ENCODE results near the gene PPP2R5C.

The PPP2R5C gene

DNA sequence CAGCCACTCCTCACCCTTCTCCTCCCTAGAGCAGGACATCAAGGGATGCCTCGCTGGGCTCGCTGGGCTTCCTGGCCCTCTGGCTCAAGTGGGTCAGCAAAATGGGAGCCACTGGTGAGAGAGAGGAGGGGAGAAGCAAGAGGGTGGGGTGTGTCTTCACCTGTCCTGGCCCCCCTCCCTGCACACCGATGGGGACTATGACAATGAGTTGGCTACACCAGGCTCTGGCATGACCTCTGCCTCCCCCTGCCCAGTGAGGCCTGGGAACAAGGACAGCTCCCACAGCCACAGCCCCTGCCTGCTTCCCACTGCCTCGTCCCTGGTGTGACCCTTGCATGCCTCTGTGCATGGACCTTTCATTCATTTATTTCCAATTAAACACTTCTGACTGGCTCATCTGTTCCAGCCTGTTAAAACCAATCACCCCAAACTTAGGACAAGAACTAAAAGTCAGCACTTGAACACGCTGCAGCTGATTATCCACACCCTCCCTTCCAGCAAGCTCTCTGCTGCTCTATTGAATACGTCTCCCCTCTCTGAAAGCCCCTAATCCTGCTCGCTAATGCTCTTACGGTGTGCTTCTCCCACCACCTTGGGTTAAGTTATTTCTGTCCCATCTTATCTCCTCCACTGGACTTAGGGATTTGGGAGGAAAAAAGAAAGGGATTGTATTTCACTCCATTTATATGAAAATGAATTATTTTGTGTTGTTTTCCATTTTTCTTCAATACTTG, 5.8 kb upstream of the PPP2R5C start:
- DNase-seq = no peak

DNA sequence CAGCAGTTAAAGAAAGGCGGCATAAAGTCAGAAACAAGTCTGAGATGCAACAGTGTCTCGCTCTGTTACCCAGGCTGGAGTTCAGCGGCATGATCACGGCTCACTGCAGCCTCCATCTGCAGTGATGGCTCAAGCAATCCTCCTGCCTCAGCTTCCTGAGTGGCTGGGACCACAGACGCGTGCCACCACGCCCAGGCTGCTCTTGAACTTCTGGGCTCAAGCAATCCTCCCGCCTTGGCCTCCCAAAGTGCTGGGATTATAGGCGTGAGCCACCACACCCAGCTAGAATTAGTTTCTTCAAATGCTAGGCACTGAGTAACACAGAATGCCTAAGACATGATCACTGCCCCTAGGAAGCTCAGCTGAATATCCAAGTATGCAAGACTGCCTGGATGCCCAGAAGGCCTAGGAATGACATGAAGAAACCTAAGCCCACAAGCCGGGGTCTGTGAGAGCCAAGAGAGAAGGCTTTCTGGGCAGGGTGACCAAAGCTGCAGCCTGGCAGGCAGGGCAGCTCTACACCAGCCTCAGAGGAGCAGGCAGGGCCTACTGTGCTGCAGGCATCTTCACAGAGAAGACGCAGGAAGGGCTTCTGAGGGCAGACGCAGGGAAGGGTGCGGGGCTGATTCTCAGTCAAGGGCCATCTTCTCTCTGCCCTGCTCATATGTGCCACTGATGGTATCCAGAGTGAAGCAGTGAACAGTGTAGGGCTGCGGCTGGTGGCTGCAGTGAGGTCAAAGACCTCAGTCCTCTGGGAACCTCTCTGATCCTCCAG, 4.3 kb upstream of the PPP2R5C start:
- no peak for DNase-seq

DNA sequence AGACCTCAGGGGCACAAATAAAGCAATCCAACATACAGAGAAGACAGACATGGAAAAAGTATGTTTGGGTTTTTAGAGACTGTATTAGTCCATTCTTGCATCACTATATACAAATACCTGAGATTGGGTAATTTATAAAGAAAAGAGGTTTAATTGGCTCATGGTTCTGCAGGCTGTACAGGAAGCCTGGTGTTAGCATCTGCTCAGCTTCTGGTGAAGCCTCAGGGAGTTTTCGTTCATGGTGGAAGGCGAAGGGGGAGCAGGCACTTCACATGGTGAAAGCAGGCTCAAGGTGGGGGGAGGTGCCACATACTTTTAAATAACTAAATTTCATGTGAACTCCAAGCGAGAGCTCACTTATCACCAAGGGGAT, 3.7 kb upstream of the PPP2R5C start:
- DNase-seq = no peak

DNA sequence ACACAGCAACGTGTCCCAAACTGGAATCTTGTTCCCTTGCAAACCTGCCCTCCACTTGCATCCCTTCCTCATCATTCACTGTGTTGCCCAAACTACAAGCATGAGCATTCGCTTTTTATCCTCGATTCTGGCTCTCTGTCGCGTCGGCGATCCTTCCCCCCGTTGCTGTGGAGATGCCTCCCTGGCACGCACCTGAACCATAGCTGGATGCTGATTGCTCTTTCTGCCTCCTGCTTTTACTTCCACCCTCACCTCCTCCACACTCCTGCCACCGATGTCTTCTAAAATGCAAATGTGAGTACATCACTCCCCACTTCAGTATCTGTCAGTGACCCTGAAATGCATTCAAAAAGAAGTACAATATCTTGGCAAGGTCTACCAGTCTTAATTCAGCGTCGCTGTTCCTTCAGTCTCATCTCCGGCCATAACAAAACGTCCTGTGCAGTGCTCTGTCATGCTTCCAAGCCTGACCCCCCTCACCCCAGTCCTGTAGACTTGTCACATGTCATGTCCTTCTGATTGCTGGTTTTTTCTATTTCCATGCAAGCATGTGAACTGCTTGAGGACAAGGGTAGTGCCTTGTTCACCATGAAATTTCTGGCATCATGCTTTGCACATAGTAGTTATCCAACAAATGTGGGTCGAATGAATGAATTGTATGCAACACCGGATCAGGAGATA, 2.5 kb upstream of the PPP2R5C start:
- DNase-seq = no peak

DNA sequence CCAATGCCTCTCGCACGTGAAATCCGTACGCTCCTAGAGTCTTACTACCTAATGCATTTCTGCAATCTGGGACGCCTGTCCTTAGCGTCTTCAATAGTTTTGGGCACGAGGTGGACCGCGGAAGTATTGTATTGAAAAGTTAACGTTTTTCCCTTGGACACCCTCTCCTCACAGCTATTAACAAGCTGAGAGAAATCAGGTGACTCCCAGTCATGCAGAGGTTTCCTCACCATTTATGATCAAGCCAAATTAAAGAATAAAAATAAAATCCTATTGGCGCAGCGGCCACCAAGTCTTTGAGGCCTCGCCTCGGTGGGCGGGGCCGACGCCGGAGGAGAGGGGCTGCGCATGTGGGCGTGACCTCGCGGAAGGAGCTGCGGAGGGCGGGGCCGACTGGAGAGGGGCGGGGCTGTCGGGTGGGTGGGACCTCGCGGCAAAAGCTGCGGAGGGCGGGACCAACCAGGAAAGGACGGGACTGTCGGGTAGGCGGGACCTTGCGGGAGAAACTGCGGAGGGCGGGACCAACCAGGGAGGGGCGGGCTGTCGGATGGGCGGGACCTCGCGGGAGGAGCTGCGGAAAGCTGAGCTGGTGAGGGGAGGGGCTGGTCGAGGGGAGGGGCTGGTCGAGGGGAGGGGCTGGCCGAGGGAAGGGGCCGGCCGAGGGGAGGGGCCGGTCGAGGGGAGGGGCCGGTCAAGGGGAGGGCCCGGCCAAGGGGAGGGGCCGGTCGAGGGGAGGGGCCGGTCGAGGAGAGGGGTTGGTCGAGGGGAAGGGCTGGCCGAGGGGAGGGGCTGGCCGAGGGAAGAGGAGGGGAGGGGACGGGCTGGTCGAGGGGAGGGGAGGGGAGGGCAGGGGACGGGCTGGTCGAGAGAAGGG, 1.1 kb upstream of the PPP2R5C start:
- DNase-seq = peak; percentile 89

DNA sequence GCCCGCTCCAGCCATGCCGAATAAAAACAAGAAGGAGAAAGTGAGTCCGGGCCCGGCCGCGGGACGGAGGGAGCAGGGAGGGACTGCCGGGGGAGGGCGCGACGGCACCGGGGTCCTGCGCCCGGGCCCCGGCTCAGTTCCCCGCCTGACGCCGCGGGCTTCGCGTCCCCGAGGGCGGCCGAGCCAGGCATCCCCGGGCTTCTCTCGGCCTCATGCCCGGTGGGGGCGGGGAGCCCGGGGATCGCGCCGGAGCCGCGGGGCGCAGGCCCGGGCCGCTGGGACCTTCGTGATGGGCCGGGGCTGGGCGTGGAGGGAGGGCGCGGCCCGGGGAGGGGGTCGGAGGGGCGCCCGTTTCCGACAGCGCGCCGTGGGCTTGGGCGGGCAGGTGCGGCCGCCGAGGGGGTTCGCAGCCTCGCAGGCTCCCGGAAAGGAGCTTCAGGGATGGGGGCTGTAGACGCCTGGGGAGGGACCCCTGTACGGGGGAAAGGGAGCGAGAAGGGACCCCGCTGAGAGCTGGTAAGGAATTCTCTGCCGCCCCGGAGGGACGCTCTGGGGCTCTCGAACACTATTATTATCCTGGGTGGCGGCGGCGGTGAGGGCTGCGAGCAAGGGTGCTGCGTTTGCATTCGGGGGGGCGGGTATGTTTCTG, 496 bp downstream of the PPP2R5C start:
- no peak for DNase-seq

DNA sequence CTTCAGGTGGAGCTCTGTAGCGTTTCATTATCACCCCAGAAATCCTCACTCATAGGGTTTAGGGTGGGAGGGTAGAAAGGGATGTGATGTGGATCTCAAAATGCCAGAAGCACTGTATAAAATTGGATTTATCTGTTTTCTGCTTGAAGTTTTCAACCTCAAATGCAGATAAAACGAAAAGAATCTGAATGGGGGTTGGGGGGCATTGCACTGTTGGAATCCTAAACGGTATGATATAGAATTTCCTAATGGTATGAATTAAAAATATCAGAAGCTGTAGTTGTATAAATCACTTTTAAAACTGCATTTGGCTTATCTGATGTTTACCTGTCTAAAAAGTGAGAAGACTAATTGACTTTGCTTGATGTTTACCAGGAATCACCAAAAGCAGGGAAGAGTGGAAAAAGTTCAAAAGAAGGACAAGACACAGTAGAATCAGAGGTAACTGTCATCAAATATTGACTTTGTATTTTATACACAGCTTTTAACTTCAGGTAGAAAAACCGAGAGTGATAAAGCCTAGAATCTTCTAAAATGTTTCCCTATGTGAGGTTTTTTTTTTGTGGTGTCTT, 1.1 kb downstream of the PPP2R5C start:
- no peak for DNase-seq

DNA sequence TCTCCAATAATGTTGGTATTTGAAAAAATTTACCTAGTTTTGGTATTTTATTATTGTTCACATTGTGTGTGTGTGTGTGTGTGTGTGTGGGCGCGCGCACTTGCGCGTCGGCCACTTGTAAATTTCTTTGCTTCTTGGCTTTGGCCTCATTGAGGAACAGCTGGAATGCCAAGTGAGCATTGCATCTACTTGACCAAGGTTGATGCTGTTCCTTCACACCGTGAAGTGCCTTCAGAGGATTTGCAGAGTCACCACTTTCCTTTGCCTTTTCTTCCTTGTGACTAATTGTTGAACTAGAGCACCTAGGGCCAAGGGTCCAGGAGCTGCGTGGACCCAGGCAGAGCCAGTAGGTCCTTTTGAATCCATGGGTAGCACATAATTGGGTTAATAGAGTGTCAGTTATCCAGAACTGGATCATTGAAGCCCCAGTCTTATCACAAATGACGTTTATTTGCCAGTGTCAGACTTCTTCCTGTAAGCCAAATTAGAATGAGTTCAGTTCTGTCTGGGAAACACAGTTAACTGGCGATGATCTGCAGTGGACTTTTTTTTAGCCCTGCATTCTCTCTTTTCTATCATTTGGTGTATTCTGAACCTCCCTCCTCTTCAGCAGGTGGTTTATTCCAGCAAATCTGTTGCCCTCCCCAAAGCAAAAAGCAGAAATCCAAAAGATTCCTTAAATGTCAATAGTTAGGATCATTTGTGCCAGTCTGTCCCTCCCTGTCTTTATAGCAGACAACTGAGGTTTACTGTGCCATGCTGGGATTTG, 2.6 kb downstream of the PPP2R5C start:
- no peak for DNase-seq

DNA sequence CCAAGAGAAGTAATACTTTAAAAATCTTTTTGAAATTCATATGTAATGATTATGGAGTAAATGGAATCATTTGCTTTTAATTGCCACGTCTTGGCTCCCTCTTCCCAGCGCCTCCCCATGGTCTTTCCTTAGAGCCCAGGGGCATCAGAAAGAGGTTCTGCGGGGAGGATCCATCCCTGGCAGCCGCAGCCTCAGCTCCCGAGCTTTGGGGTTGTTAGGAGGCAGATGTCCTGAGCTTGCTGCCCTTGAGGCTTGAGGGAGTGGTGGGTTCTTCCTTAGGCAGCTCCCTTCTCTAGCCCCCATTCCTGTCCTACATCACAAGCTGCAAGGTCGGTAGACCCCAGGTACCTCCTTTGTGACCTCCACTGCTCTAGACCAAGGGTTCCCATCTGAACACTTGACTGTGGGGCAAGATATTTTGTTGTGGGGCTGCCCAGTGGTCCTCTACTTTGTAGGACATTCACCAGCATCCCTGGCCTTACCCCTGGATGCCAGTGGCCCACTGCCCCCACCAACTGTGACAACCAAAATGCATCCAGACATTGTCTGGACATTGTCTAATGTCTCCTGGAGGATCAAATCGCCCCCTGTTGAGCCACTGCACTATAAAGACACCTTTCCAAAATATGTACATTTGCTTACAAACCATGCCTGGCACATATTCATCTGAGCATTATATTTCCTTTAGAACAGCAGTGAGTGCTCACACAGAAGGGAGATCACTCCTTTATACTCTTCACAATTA, 6.3 kb downstream of the PPP2R5C start:
- no peak for DNase-seq

DNA sequence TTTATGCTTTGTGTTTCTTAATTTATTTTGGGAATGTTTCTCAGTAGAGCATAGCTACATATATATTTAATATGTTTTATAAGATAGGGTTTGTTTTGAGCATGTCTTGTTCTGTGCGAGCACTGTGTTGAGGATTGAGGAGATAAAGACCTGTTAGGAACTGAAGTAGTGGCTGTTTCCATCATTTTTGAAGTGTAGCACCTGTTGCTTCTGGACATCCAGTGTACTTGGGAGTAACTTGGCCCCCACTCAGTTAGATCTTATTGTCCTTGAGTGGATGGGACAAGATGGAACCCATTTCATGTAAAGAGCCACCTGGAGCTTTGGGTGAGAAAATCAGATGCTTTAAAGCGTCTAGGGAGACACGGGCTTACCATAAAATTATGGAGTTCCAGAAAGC, 8.7 kb downstream of the PPP2R5C start:
- DNase-seq = no peak

DNA sequence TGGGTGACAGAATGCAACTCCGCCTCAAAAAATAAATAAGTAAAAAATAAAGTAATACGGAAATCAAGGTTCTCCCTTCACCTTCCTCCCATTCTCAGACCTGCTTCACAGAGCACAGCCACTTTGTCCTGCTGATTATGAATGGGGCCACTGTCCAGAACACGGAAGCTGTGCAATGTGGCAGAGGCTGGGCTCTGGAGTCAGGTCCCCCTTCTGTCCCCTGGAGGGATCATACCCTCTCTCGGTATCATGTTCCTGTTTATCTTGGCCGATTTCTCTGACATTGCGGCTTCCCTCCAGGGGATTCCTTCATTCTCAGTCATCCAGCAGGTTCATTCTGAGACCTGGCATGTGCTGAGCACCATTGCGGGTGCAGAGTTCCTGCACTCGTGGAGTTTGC, 11.3 kb downstream of the PPP2R5C start:
- DNase-seq = no peak

DNA sequence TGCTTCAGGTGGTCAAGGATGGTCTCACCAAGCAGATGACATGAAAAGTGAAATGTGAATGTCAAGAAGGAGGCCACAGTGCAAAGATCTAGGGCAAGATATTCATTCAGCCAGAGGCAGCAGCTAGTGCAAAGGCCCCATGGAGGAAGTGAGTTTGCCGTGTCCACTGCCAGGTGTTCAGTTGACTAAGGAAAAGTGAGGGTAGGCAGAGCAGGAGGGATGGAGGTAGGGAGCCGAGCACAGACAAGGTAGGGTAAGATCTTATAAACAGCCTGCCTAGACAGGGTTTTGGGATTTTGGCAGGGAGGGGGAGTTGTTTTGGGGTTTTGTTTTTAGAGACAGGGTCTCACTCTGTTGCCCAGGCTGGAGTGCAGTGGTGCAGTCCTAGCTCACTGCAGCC, 11.9 kb downstream of the PPP2R5C start:
- no peak for DNase-seq

DNA sequence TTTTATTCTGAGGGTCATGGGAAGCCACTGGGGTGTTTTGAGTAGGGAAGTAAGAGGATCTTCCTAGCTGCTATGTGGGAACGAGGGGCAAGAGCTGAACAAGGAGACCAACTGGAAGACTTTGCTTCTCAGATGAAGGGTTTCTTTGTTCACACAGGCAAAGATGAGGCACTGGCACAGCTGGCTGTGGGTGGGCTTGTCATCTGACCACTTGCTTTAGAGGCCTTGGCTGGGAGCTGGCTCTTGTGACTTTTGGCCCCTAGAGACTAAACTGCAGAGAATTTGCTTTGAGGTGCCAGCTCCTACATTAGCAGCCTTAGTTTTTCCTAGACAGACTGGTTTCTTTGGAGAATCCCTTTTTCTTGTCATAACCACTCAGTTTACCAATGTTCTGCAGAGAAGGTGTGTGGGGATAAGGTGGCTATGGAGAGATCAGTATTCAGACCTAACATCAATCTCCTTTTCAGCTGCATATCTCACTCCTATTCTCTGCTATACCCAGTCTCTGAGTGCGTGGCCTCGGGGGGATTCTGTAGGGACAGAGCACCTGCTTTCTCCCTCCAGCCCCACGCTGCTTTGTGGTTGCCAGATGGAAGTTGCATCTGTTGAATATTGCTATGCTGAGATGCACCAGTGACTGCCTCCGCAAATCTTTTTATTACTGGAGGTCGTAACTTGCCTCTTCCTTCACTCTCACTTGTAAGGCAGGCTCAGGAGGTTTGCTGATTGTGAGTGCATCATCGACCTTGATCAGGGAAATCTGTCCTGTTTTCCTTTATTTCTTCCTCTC, 12.7 kb downstream of the PPP2R5C start:
- DNase-seq = no peak

DNA sequence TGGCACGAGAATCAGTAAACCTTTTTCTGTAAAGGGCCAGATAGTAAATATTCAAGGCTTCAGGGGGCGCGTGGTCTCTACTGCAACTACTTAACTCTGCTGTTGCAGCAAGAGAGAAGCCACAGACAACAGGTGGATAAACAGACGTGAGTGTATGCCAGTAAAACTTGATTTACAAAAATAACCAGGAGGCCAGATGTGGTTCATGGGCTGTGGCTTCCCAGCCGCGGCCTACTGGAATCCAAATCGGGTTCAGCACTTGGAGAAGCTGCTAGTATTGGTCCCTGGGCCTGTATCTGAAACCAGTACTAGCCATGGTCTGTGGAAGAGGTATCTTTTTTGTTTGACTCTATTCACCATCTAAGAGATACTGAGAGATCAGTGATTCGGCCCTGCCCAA, 13.3 kb downstream of the PPP2R5C start:
- DNase-seq = no peak

DNA sequence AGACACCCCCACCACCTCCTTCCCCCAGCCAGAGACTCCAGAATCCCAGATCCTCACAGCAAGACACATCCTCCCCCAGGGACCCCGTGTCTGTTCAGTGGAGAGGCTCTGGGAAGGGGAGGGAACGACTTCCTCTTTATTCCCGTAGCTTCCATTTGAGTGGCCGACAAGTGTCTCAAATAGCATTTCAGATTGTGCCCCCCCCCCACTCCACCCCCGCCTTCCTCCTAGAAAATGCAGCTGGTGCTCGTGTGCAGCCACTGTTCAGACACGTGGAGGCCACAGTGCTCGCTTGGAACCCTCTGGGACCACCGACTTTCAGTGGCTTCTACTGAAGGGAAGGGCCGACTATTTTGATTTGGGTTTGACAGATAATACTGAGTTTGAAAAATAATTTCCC, 14.3 kb downstream of the PPP2R5C start:
- DNase-seq = no peak

DNA sequence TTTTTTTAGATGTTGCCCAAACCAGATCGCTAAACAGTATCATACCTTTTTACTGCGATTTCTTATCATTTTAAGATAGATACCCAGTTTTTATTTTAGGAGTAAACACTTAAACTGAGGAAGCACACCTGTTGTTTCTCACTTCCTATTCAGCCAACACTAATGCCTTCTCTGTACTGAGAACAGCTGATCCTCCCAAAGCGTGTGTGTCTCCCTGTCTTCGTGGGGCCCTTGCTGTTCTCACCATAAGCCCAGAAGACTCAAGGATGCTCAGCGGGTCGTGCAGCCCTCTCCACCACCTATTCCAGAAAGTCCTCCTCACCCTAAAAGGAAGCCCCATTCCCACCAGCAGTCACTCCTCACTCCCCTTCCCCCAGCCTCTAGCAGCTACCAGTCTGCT, 14.8 kb downstream of the PPP2R5C start:
- no peak for DNase-seq

DNA sequence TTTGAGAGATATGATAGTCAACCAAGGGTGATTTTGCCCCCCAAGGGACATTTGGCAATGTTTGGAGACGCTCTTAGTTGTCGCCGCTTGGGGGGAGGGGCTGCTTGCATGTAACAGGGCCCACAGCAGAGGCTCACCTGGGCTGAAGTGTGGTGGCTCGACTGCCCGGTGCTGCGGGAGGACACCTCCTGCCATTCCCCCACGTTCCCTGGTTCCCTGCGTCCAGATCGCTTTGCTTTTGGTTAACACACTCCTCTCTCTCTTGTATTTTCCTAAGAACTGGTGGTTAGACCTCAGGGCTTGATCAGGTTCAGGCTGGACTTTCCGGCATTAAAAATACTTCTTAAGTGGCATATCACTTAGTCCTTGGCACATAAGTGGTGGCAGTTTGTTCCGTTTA, 18.9 kb downstream of the PPP2R5C start:
- no peak for DNase-seq

DNA sequence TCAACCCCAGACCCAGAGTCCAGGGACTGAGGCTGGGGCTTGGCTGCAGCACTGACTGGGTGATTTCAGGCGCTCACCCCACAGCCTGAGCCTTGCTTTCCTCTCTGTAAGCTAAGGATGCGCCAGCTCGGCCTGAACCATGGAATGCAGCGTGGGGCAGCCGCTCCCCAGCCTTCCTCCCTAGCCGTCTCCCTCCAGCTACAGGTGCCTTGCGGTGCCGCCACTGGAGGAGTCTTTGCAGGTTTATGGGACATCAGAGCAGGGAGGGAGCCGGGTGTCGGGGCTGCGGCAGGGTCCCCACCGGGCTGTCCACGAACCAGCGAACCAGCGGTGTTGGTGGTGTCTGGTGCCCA, 19.4 kb downstream of the PPP2R5C start:
- no peak for DNase-seq

DNA sequence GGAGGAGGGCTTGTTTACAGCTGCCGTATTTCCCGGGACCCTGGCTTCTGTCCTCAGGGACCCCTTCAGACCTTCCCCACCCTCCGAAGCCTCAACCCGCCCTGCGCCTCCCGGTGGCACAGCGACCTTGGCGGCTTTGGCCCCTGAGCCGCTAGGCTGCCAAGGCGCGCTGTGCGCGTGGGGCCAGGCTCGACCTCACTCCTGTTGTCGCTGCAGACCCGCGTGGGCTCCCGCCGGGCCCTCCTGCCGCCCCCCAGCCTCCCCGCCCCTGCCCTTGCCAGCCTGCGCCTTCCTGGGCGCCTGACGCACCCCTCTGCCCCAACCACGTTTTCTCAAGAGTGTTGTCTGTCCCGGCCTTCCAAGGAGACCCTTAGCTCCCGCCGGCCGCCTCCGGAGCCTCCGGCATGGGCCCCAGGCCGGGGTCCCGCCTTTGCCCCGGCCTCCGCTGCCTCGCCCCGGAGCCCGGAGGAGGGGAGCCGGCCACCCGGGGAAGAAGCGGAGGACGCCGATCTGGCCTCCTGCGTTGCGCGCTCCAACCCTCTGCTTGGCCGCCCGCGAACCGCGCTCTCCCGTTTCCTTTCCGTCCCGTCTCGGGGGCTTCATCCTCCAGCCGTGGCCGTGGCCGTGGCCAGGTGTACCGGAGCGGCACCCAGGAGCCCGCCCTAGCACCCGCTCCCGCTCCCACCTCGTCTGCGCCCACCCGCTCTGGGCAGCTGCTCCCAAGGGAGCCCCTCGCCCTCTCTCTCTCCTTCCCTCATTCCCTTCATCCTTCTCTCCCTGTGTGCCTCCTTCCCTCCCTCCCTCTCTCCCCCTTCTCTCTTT, 19.9 kb downstream of the PPP2R5C start:
- DNase-seq = no peak

All from NCI-H1417 treated with DMSO at 0.1 percent for 48 hours (cell line).